K562 (cell line): ENCODE measurements around the gene PPP1R15B. TPM values are rescaled to one million over a fixed set of nuclear protein-coding genes. Genes with fewer than 3 reads are reported as not detected.

Experiments
- ATAC-seq: fragments of 200-7000 bp; cut with Tn5 transposase; 3 replicates; pipeline ENCODE4 v1.9.1; 2020; ENCODE audit warnings: moderate library complexity
- BruUV-seq: library from RNA; stranded (reverse); fragments of 400-500 nt; replicated peaks from 2 replicates; lab custom pipeline; 2021; lab: Mats Ljungman, UMichigan
- CTCF ChIA-PET: fragments of 300-600 bp; formaldehyde crosslinking; extraction: SDS; loops from one replicate; lab custom pipeline; 2021; ENCODE audit warnings: low intra/inter-chr PET ratio; lab: Yijun Ruan, JAX
- POLR2A ChIA-PET: fragments of 300-600, 350-650 bp; sonication (Branson Sonifier 250); formaldehyde crosslinking; extraction: SDS; loops from one replicate; lab custom pipeline; 2021; ENCODE audit warnings: antibody characterized with exemption, inconsistent platforms; lab: Yijun Ruan, JAX
- DNase-seq, 4 experiments: peaks; one replicate each; pipeline versions ENCODE4 v3.0.0 to v3.0.0-alpha.2; 2011 to 2018; ENCODE audit warnings: low spot score in 3 of 4, mixed read lengths in 3 of 4; ENCODE audit errors: extremely low read depth in 1 of 4
- FAIRE-seq: peaks from 2 replicates; lab custom pipeline; 2011; peaks lifted over from hg19 to GRCh38; lab: Jason Lieb, UNC
- H2AFZ ChIP-seq: 2 replicates; pipeline ENCODE4 v1.6.0; 2011; ENCODE audit warnings: low read depth, low read length, control low read depth, inconsistent platforms
- H3K27ac ChIP-seq: fragments of 200-600 bp; 3 replicates; pipeline ENCODE4 v1.8.0; 2011; ENCODE audit warnings: low read depth, mild to moderate bottlenecking, control low read depth, inconsistent platforms, low read length, moderate library complexity, mixed read lengths; ENCODE audit errors: extremely low read depth
- H3K27me3 ChIP-seq, 2 experiments: fragments of 300-600 bp in 1 of 2; 2 replicates in 1 of 2; 3 replicates in 1 of 2; pipeline versions ENCODE4 v1.6.0 to v1.8.0; 2011; ENCODE audit warnings: inconsistent platforms in 2 of 2, low read length in 2 of 2, mild to moderate bottlenecking in 1 of 2, mixed read lengths in 1 of 2, moderate library complexity in 1 of 2; ENCODE audit not compliant: control insufficient read depth in 2 of 2, insufficient read depth in 2 of 2
- H3K36me3 ChIP-seq: fragments of 300-600 bp; 3 replicates; pipeline ENCODE4 v1.8.0; 2011; ENCODE audit warnings: mild to moderate bottlenecking, low read length, inconsistent platforms; ENCODE audit not compliant: control insufficient read depth, insufficient read depth
- H3K4me1 ChIP-seq, 2 experiments: fragments of 200-600 bp in 1 of 2; replicated peaks in 1 of 2; 2 replicates in 1 of 2; 3 replicates in 1 of 2; pipeline versions ENCODE4 v1.5.1 to v1.8.0; 2011; ENCODE audit warnings: inconsistent platforms in 2 of 2, low read length in 2 of 2, mild to moderate bottlenecking in 1 of 2, mixed read lengths in 1 of 2, moderate library complexity in 1 of 2; ENCODE audit not compliant: control insufficient read depth in 2 of 2, insufficient read depth in 2 of 2
- H3K4me2 ChIP-seq: 2 replicates; pipeline ENCODE4 v1.6.1; 2011; ENCODE audit warnings: low read length, control low read depth, inconsistent platforms, mixed read lengths; ENCODE audit not compliant: insufficient read depth
- H3K4me3 ChIP-seq: fragments of 200-600 bp; sonication (generic), shearing (Covaris generic); 2 replicates; pipeline ENCODE4 v1.5.1; 2016; ENCODE audit warnings: control low read depth, inconsistent platforms
- H3K79me2 ChIP-seq: fragments of 200-600 bp; 3 replicates; pipeline ENCODE4 v1.8.0; 2011; ENCODE audit warnings: low read length, inconsistent platforms; ENCODE audit not compliant: control insufficient read depth, insufficient read depth
- H3K9ac ChIP-seq, 2 experiments: 2 replicates each; pipeline versions ENCODE4 v1.6.0 to v1.6.1; 2011; ENCODE audit warnings: low read depth in 2 of 2, low read length in 2 of 2, control low read depth in 1 of 2, inconsistent platforms in 1 of 2, mild to moderate bottlenecking in 1 of 2, mixed read lengths in 1 of 2; ENCODE audit not compliant: insufficient read depth in 1 of 2
- H3K9me1 ChIP-seq: one replicate; pipeline ENCODE4 v1.6.0; 2011; ENCODE audit warnings: inconsistent platforms, mild to moderate bottlenecking, low read length, moderate library complexity; ENCODE audit not compliant: control insufficient read depth, insufficient read depth
- H3K9me3 ChIP-seq: replicated peaks from 2 replicates; pipeline ENCODE4 v1.5.1; 2011; ENCODE audit warnings: low read depth, low read length, inconsistent platforms; ENCODE audit not compliant: control insufficient read depth, insufficient read depth
- H4K20me1 ChIP-seq: replicated peaks from 2 replicates; pipeline ENCODE4 v1.6.1; 2011; ENCODE audit warnings: low read length, inconsistent platforms, mixed read lengths; ENCODE audit not compliant: control insufficient read depth, insufficient read depth
- BRD4 ChIP-seq: fragments of 200-600 bp; sonication (generic); IDR thresholded peaks from 2 replicates; pipeline ENCODE4 v1.6.1; 2017; ENCODE audit warnings: inconsistent platforms
- CREB3 ChIP-seq: fragments of 450-650 bp; conservative IDR thresholded peaks from 2 replicates; pipeline ENCODE4 v1.6.1; 2016; ENCODE audit warnings: missing genetic modification characterization, low read depth, mild to moderate bottlenecking, missing compliant biosample characterization, moderate library complexity
- CTCF ChIP-seq, 3 experiments: IDR thresholded peaks in 2 of 3; conservative IDR thresholded peaks in 1 of 3; 2 replicates each; pipeline ENCODE4 v1.5.1; 2011 to 2012; ENCODE audit warnings: low read length in 3 of 3, mild to moderate bottlenecking in 3 of 3, control low read depth in 2 of 3, improper control_type of control experiment in 1 of 3, inconsistent platforms in 1 of 3, low read depth in 1 of 3, mixed read lengths in 1 of 3, moderate library complexity in 1 of 3; ENCODE audit not compliant: insufficient read depth in 2 of 3
- DLX4 ChIP-seq: fragments of 250-450 bp; sonication (Bioruptor Pico); IDR thresholded peaks from 2 replicates; pipeline ENCODE4 v1.6.1; 2021; ENCODE audit warnings: mild to moderate bottlenecking
- HDAC1 ChIP-seq, 2 experiments: fragments of 450-650 bp; IDR thresholded peaks; 2 replicates each; pipeline ENCODE4 v1.6.1; 2016 to 2017; ENCODE audit warnings: inconsistent platforms in 1 of 2, mild to moderate bottlenecking in 1 of 2, moderate library complexity in 1 of 2
- HIVEP1 ChIP-seq: fragments of 250-450 bp; sonication (Bioruptor Pico); IDR thresholded peaks from 2 replicates; pipeline ENCODE4 v1.4.0; 2020; ENCODE audit warnings: mild to moderate bottlenecking
- MNT ChIP-seq, 2 experiments: fragments of 450-650 bp; conservative IDR thresholded peaks; 2 replicates each; pipeline ENCODE4 v1.6.1; 2017; ENCODE audit warnings: mild to moderate bottlenecking in 2 of 2, moderate library complexity in 2 of 2
- PHF8 ChIP-seq: fragments of 200-600 bp; sonication (generic); IDR thresholded peaks from 2 replicates; pipeline ENCODE4 v1.6.1; 2012; ENCODE audit warnings: mixed run types, mild to moderate bottlenecking, inconsistent platforms, low read length, moderate library complexity, borderline replicate concordance
- RBFOX2 ChIP-seq: fragments of 200-400 bp; formaldehyde crosslinking; IDR thresholded peaks from 2 replicates; pipeline ENCODE4 v1.6.1; 2017; ENCODE audit warnings: low read depth, mild to moderate bottlenecking, low read length, moderate library complexity
- RBM39 ChIP-seq: fragments of 200-400 bp; formaldehyde crosslinking; optimal IDR thresholded peaks from 2 replicates; pipeline ENCODE3; 2018; ENCODE audit warnings: low read depth, low read length
- RFX5 ChIP-seq: IDR thresholded peaks from 2 replicates; pipeline ENCODE4 v1.6.1; 2011; ENCODE audit warnings: low read depth, mild to moderate bottlenecking, improper control_type of control experiment, low read length
- SIN3A ChIP-seq, 2 experiments: fragments of 150-350 bp in 1 of 2; IDR thresholded peaks; 2 replicates each; pipeline ENCODE4 v1.6.1; 2011 to 2016; ENCODE audit warnings: borderline replicate concordance in 2 of 2, low read depth in 2 of 2, low read length in 2 of 2, mild to moderate bottlenecking in 2 of 2, moderate library complexity in 2 of 2; ENCODE audit not compliant: control insufficient read depth in 1 of 2
- TAF1 ChIP-seq: IDR thresholded peaks from 2 replicates; pipeline ENCODE4 v1.6.1; 2011; ENCODE audit warnings: mild to moderate bottlenecking, low read length, moderate library complexity; ENCODE audit not compliant: insufficient read depth, control insufficient read depth, severe bottlenecking; ENCODE audit errors: extremely low read depth
- TFAM ChIP-seq: fragments of 250-450 bp; sonication (Bioruptor Pico); conservative IDR thresholded peaks from 2 replicates; pipeline ENCODE4 v1.5.0; 2021; ENCODE audit warnings: mild to moderate bottlenecking, moderate library complexity
- ZNF561 ChIP-seq: fragments of 450-650 bp; formaldehyde crosslinking; conservative IDR thresholded peaks from 2 replicates; pipeline ENCODE4 v1.4.0; 2020; ENCODE audit warnings: mild to moderate bottlenecking, moderate library complexity
- WGBS: fragments of 100-300 bp; shearing (Covaris generic); methylation state at CpG from one replicate; pipeline ENCODE4 v1.1.6; 2016; ENCODE audit warnings: low coverage, mixed read lengths; ENCODE audit not compliant: insufficient coverage; ENCODE audit errors: missing lambda C conversion rate; 5-methylcytosine and 5-hydroxymethylcytosine counted together
- in situ Hi-C: fragments of 300-500 bp; cut with MboI; formaldehyde crosslinking; loops from 4 replicates; pipeline ENCODE4 v1.15.0; 2018; ENCODE audit warnings: inconsistent platforms, mixed read lengths
- intact Hi-C: fragments of 100-400 bp; cut with micrococcal nuclease; formaldehyde crosslinking; loops from 2 replicates; pipeline ENCODE4 v1.14.2; 2022
- polyA plus RNA-seq, 8 experiments: library from polyadenylated mRNA; depleted of rRNA in 4 of 8; stranded (reverse) in 5 of 8; unstranded in 3 of 8; fragments of >200 nt; fragmentation: Nextera tagmentation in 2 of 8; fragmentation: Illumina TruSeq in 1 of 8; extraction: Ambion mirVana in 2 of 8; extraction: Trizol in 1 of 8; gene quantifications; 2 replicates each; pipeline versions ENCODE4 v1.2.1 to v1.2.3, GENCODE V29; 2011 to 2014; ENCODE audit warnings: inconsistent platforms in 1 of 8, missing spikeins in 1 of 8
- total RNA-seq, 7 experiments: library from RNA; depleted of rRNA in 6 of 7; stranded (reverse); fragments of >200 nt in 6 of 7; fragmentation: Illumina TruSeq in 2 of 7; extraction: Trizol in 2 of 7; gene quantifications; 2 replicates each; pipeline versions ENCODE4 v1.2.1 to v1.2.3, GENCODE V29; 2011 to 2021; ENCODE audit warnings: low replicate concordance in 1 of 7

PPP1R15B gene
- total and polyA plus RNA-seq, 9 of the 15 experiments (the other 6 are each of a cell fraction or from before 2014, with no cell fraction given): 17.0 to 48.1 (median 30.8) TPM

- H3K4me2 ChIP-seq: peak overlapping the region; percentile 99
- ATAC-seq: peak; percentile 6; the same call in 1 of the 3 replicates
- DNase-seq: peak in 1 of 4 experiments; percentile 30
- H3K79me2 ChIP-seq: peaks cover 75% of the 10 kb centered on the region
- peaks cover 4 to 6% of the 10 kb centered on the region in 2 experiments; a peak in 3 of 5 replicates for H3K4me1 ChIP-seq
- H3K4me3 ChIP-seq: peak overlapping the region; percentile 90
- CTCF ChIA-PET: no interaction called here
- H2AFZ ChIP-seq: no peak overlapping the region
- intact Hi-C loops: no loop called here
- POLR2A ChIA-PET: interaction anchor here (0.9 to 5.8 kb wide), 4 partner anchors 10 to 195 kb away, joined by 3 to 87 read pairs (median 15); partner anchors contain the start of gene MDM4
- H3K36me3 ChIP-seq: peaks cover 66% of the 10 kb centered on the region
- H3K9me3 ChIP-seq: no peaks in the 10 kb centered on the region
- peak overlapping the region; percentile 39 for H3K27ac ChIP-seq
- H4K20me1 ChIP-seq: peaks cover 55% of the 10 kb centered on the region
- in situ Hi-C loops: no loop called here
- no peak for FAIRE-seq
- WGBS: 0% methylated on average over 3 of the region's 3 CpGs
- H3K9ac ChIP-seq: peak overlapping the region; percentile 95 to 97; a peak in 3 of 4 replicates
- H3K9me1 ChIP-seq: no peaks in the 10 kb centered on the region
- H3K27me3 ChIP-seq: no peaks in the 10 kb centered on the region
- BruUV-seq: no TSS peak
- peak in 1 of 2 experiments; percentile 90; a peak in 2 of 4 replicates for TF ChIP-seq SIN3A (IDR thresholded peaks at IDR 0.05; ENCODE audit: borderline replicate concordance in 2 of 2, control insufficient read depth in 1 of 2, low read depth in 2 of 2, low read length in 2 of 2)
- TF ChIP-seq RBFOX2: peak; percentile 44; the same call in 1 of the 2 replicates
- TF ChIP-seq HDAC1 (IDR thresholded peaks at IDR 0.05): peak in 1 of 2 experiments; percentile 39; a peak in 1 of 4 replicates
- TF ChIP-seq RBM39: no peak
- TF ChIP-seq ZNF561 (CRISPR knock-in tag): no peak
- TF ChIP-seq CTCF (IDR thresholded peaks at IDR 0.05 in 2 of 3, conservative IDR thresholded peaks at IDR 0.05 in 1 of 3; ENCODE audit: insufficient read depth in 2 of 3, low read depth in 1 of 3, low read length in 3 of 3): no peak
- TF ChIP-seq DLX4 (CRISPR knock-in tag): no peak
- TF ChIP-seq HIVEP1 (CRISPR knock-in tag): no peak
- TF ChIP-seq TFAM (CRISPR knock-in tag): no peak
- TF ChIP-seq CREB3: no peak
- 0 out of 2 replicates have a peak, but pooled peaks have one; percentile 52 for TF ChIP-seq BRD4
- no peak for TF ChIP-seq TAF1
- peak in 1 of 2 experiments; percentile 37; a peak in 2 of 4 replicates for TF ChIP-seq MNT (conservative IDR thresholded peaks at IDR 0.05)
- 0 out of 2 replicates have a peak, but pooled peaks have one; percentile 17 for TF ChIP-seq PHF8
- no peak for TF ChIP-seq RFX5
Measured at GRCh38 chr1:204409123-204409522, 2.5 kb downstream of the PPP1R15B start.
